Measurements from ENCODE around the gene PGP. TPM values are rescaled to one million over a fixed set of nuclear protein-coding genes. Genes with fewer than 3 reads are reported as not detected.
A peak's percentile ranks its signal among the peaks of the same experiment; 100 is the strongest.

PGP gene
- total RNA-seq, 1 experiment from 2014 or later = 45.0 TPM

GRCh38 chr16:2250652-2251295 lies 36.1 kb upstream of the PGP start:
- peaks cover 20% of the 10 kb centered on the region for H3K4me1 Mint-ChIP-seq (ENCODE audit: low read depth, unreplicated experiment)
- no peak for DNase-seq
- CTCF ChIA-PET = interaction anchor here (0.6 to 2.8 kb wide), 9 partner anchors 8 to 520 kb away, joined by 3 to 27 read pairs (median 8); partner anchors contain the start of genes PGP and TRAF7
- TSS peak; percentile 80 for BruUV-seq (replicated peaks)
- H3K27me3 Mint-ChIP-seq (ENCODE audit: unreplicated experiment) = no peaks in the 10 kb centered on the region
- peaks cover 81% of the 10 kb centered on the region for H3K36me3 Mint-ChIP-seq (ENCODE audit: insufficient read depth, unreplicated experiment)
- H3K9me3 Mint-ChIP-seq (ENCODE audit: low read depth, unreplicated experiment) = no peaks in the 10 kb centered on the region
- intact Hi-C loops (cut with micrococcal nuclease; ENCODE audit: unreplicated experiment) = no loop called here
- peak overlapping the region; percentile 91 for H3K27ac Mint-ChIP-seq (ENCODE audit: unreplicated experiment)
- no peak for TF ChIP-seq CTCF (IDR thresholded peaks at IDR 0.05; ENCODE audit: unreplicated experiment)
- H3K4me3 Mint-ChIP-seq (ENCODE audit: low read depth, unreplicated experiment) = peak overlapping the region; percentile 88

- no peak for DNase-seq
- H3K36me3 Mint-ChIP-seq (ENCODE audit: insufficient read depth, unreplicated experiment) = peaks cover 79% of the 10 kb centered on the region
- H3K27me3 Mint-ChIP-seq (ENCODE audit: unreplicated experiment) = no peaks in the 10 kb centered on the region
- CTCF ChIA-PET = no interaction called here
- no peak overlapping the region for H3K4me3 Mint-ChIP-seq (ENCODE audit: low read depth, unreplicated experiment)
- H3K27ac Mint-ChIP-seq (ENCODE audit: unreplicated experiment) = peak overlapping the region; percentile 22
- no peaks in the 10 kb centered on the region for H3K9me3 Mint-ChIP-seq (ENCODE audit: low read depth, unreplicated experiment)
- intact Hi-C loops (cut with micrococcal nuclease; ENCODE audit: unreplicated experiment) = no loop called here
- BruUV-seq (replicated peaks) = no TSS peak
- H3K4me1 Mint-ChIP-seq (ENCODE audit: low read depth, unreplicated experiment) = no peaks in the 10 kb centered on the region
- TF ChIP-seq CTCF (IDR thresholded peaks at IDR 0.05; ENCODE audit: unreplicated experiment) = no peak
Observed at GRCh38 chr16:2246301-2246885, 31.8 kb upstream of the PGP start.

- Mint-ChIP-seq H3K36me3 (ENCODE audit: insufficient read depth, unreplicated experiment) (peaks cover 72% of the 10 kb centered on the region), H3K27me3 (ENCODE audit: unreplicated experiment) (no peaks in the 10 kb centered on the region), H3K27ac (ENCODE audit: unreplicated experiment) (no peak overlapping the region), H3K4me3 (ENCODE audit: low read depth, unreplicated experiment) (no peak overlapping the region), H3K4me1 (ENCODE audit: low read depth, unreplicated experiment) (no peaks in the 10 kb centered on the region), H3K9me3 (ENCODE audit: low read depth, unreplicated experiment) (no peaks in the 10 kb centered on the region)
- DNase-seq = no peak
- intact Hi-C loops (cut with micrococcal nuclease; ENCODE audit: unreplicated experiment) = no loop called here
- CTCF ChIA-PET = no interaction called here
- BruUV-seq (replicated peaks) = no TSS peak
- TF ChIP-seq CTCF (IDR thresholded peaks at IDR 0.05; ENCODE audit: unreplicated experiment) = no peak
Observed at GRCh38 chr16:2244926-2245795, 30.5 kb upstream of the PGP start.

- no peak for TF ChIP-seq CTCF (IDR thresholded peaks at IDR 0.05; ENCODE audit: unreplicated experiment)
- CTCF ChIA-PET = no interaction called here
- Mint-ChIP-seq H3K27me3 (ENCODE audit: unreplicated experiment) (no peaks in the 10 kb centered on the region), H3K36me3 (ENCODE audit: insufficient read depth, unreplicated experiment) (peaks cover 72% of the 10 kb centered on the region), H3K9me3 (ENCODE audit: low read depth, unreplicated experiment) (no peaks in the 10 kb centered on the region), H3K4me3 (ENCODE audit: low read depth, unreplicated experiment) (no peak overlapping the region), H3K4me1 (ENCODE audit: low read depth, unreplicated experiment) (no peaks in the 10 kb centered on the region), H3K27ac (ENCODE audit: unreplicated experiment) (no peak overlapping the region)
- no TSS peak for BruUV-seq (replicated peaks)
- no peak for DNase-seq
- intact Hi-C loops (cut with micrococcal nuclease; ENCODE audit: unreplicated experiment) = no loop called here
Observed at GRCh38 chr16:2244301-2244700, 29.7 kb upstream of the PGP start.

Data from Calu3 (cell line).